ENCODE results near the gene DCDC2B. TPM values are rescaled to one million over a fixed set of nuclear protein-coding genes. Genes with fewer than 3 reads are reported as not detected.

Gene DCDC2B
- total and polyA plus RNA-seq, 9 of the 15 experiments (the other 6 are each of a cell fraction or from before 2014, with no cell fraction given), result not detected

GRCh38 chr1:32200226-32201010, 8.5 kb upstream of the DCDC2B start, which contains the start of gene CCDC28B (continued):
- no peak for TF ChIP-seq NR0B1 (IDR thresholded peaks at IDR 0.05; ENCODE audit: partially characterized antibody)
- TF ChIP-seq TFE3 (CRISPR knock-in tag; IDR thresholded peaks at IDR 0.05), result no peak; the same call in 1 of the 2 replicates
- TF ChIP-seq SMARCC2 (IDR thresholded peaks at IDR 0.05; ENCODE audit: low read depth), result no peak
- TF ChIP-seq CREM (IDR thresholded peaks at IDR 0.05; ENCODE audit: low read depth), result peak; percentile 88
- TF ChIP-seq MIER1 (IDR thresholded peaks at IDR 0.05; ENCODE audit: low read depth), result no peak
- 0 out of 2 replicates have a peak, but pooled peaks have one; percentile 32 for TF ChIP-seq CREB3 (tag; conservative IDR thresholded peaks at IDR 0.05; ENCODE audit: low read depth)
- no peak for TF ChIP-seq POLR2H (tag; IDR thresholded peaks at IDR 0.05; ENCODE audit: low read depth)
- peak; percentile 92 for TF ChIP-seq ZNF511 (CRISPR knock-in tag; IDR thresholded peaks at IDR 0.05)
- TF ChIP-seq PHB (CRISPR knock-in tag; IDR thresholded peaks at IDR 0.05), result no peak
- no peak for TF ChIP-seq MBD1 (CRISPR knock-in tag; IDR thresholded peaks at IDR 0.05)
- no peak for TF ChIP-seq RNF219 (CRISPR knock-in tag; IDR thresholded peaks at IDR 0.05)
- TF ChIP-seq DEAF1 (CRISPR knock-in tag; IDR thresholded peaks at IDR 0.05), result peak; percentile 34; the same call in 1 of the 2 replicates
- no peak for TF ChIP-seq THAP7 (CRISPR knock-in tag; IDR thresholded peaks at IDR 0.05)
- TF ChIP-seq TCF15 (CRISPR knock-in tag; IDR thresholded peaks at IDR 0.05), result no peak

Data from K562 (cell line).